MCF 10A (cell line): Measurements from ENCODE around the gene ARPC4. TPM values are rescaled to one million over a fixed set of nuclear protein-coding genes. Genes with fewer than 3 reads are reported as not detected.
A peak's percentile ranks its signal among the peaks of the same experiment; 100 is the strongest.

Source experiments
- BruUV-seq: library from RNA; stranded (reverse); fragments of 400-500 nt; replicated peaks from 2 replicates; lab custom pipeline; 2021; lab: Mats Ljungman, UMichigan
- CTCF ChIA-PET: fragments of 300-600 bp; sonication (Branson Sonifier 250); formaldehyde crosslinking; extraction: SDS; loops from one replicate; lab custom pipeline; 2021; ENCODE audit warnings: antibody characterized with exemption, inconsistent platforms; lab: Yijun Ruan, JAX
- POLR2A ChIA-PET: fragments of 300-600, 350-650 bp; sonication (Branson Sonifier 250); formaldehyde crosslinking; extraction: SDS; loops from one replicate; lab custom pipeline; 2020; ENCODE audit warnings: antibody characterized with exemption, inconsistent platforms; lab: Yijun Ruan, JAX
- DNase-seq: peaks from one replicate; pipeline ENCODE4 v3.0.0-alpha.2; 2018; ENCODE audit not compliant: unreplicated experiment
- H3K27ac Mint-ChIP-seq: one replicate; pipeline ENCODE4 v1.8.0; 2022; ENCODE audit warnings: mild to moderate bottlenecking, low read depth, mixed read lengths; ENCODE audit not compliant: unreplicated experiment
- H3K27me3 Mint-ChIP-seq: one replicate; pipeline ENCODE4 v1.8.0; 2022; ENCODE audit warnings: mixed read lengths; ENCODE audit not compliant: insufficient read depth, unreplicated experiment
- H3K36me3 Mint-ChIP-seq: one replicate; pipeline ENCODE4 v1.8.0; 2022; ENCODE audit warnings: mild to moderate bottlenecking, moderate library complexity, mixed read lengths; ENCODE audit not compliant: insufficient read depth, unreplicated experiment
- H3K4me1 Mint-ChIP-seq: one replicate; pipeline ENCODE4 v1.8.0; 2022; ENCODE audit warnings: mixed read lengths; ENCODE audit not compliant: insufficient read depth, unreplicated experiment
- H3K4me3 Mint-ChIP-seq: one replicate; pipeline ENCODE4 v1.8.0; 2022; ENCODE audit warnings: mild to moderate bottlenecking, moderate library complexity, mixed read lengths; ENCODE audit not compliant: unreplicated experiment
- H3K9me3 Mint-ChIP-seq: one replicate; pipeline ENCODE4 v1.8.0; 2022; ENCODE audit warnings: mixed read lengths; ENCODE audit not compliant: unreplicated experiment
- CTCF ChIP-seq: fragments of 200-600 bp; IDR thresholded peaks from one replicate; pipeline ENCODE4 v1.8.0; 2022; ENCODE audit warnings: antibody characterized with exemption, mild to moderate bottlenecking; ENCODE audit not compliant: unreplicated experiment
- intact Hi-C: fragments of 100-400 bp; cut with micrococcal nuclease; formaldehyde crosslinking; loops from 2 replicates; pipeline ENCODE4 v1.14.1; 2022
- total RNA-seq: library from RNA; stranded (reverse); gene quantifications from 2 replicates; pipeline ENCODE4 v1.2.3, GENCODE V29; 2022

ARPC4 gene
- total RNA-seq, 1 experiment from 2014 or later, result 122 TPM

GRCh38 chr3:9817436-9817835 lies 24.6 kb downstream of the ARPC4 start:
- DNase-seq, result peak; percentile 16
- intact Hi-C loops, result no loop called here
- CTCF ChIA-PET, result interaction anchor here (0.6 to 0.9 kb wide), 3 partner anchors 11 to 129 kb away, joined by 3 read pairs; no protein-coding TSS in a partner anchor

GRCh38 chr3:9818666-9819335 lies 25.9 kb downstream of the ARPC4 start:
- no TSS peak for BruUV-seq
- CTCF ChIA-PET, result interaction anchor here (0.6 to 1.3 kb wide), 2 partner anchors 105 to 128 kb away, joined by 3 to 4 read pairs; no protein-coding TSS in a partner anchor
- intact Hi-C loops, result no loop called here
- H3K4me1 Mint-ChIP-seq, result no peaks in the 10 kb centered on the region
- DNase-seq, result no peak
- POLR2A ChIA-PET, result interaction anchor here (1.1 to 1.4 kb wide), 3 partner anchors 10 to 93 kb away, joined by 3 to 4 read pairs (median 3); no protein-coding TSS in a partner anchor
- H3K4me3 Mint-ChIP-seq, result no peak overlapping the region
- no peak for TF ChIP-seq CTCF
- no peaks in the 10 kb centered on the region for H3K9me3 Mint-ChIP-seq
- H3K27me3 Mint-ChIP-seq, result no peaks in the 10 kb centered on the region
- no peaks in the 10 kb centered on the region for H3K36me3 Mint-ChIP-seq
- no peak overlapping the region for H3K27ac Mint-ChIP-seq

More at GRCh38 chr3:9817436-9817835, 24.6 kb downstream of the ARPC4 start:
- Mint-ChIP-seq H3K27me3 (no peaks in the 10 kb centered on the region), H3K27ac (no peak overlapping the region), H3K36me3 (no peaks in the 10 kb centered on the region), H3K9me3 (no peaks in the 10 kb centered on the region), H3K4me1 (no peaks in the 10 kb centered on the region), H3K4me3 (no peak overlapping the region)
- POLR2A ChIA-PET, result interaction anchor here (1.1 kb wide), 1 partner anchor 11 kb away, joined by 4 read pairs; no protein-coding TSS in a partner anchor
- no peak for TF ChIP-seq CTCF
- BruUV-seq, result no TSS peak

GRCh38 chr3:9820543-9820942 lies 27.7 kb downstream of the ARPC4 start:
- H3K4me3 Mint-ChIP-seq, result no peak overlapping the region
- no peaks in the 10 kb centered on the region for H3K27me3 Mint-ChIP-seq
- H3K4me1 Mint-ChIP-seq, result no peaks in the 10 kb centered on the region
- ChIA-PET CTCF (no interaction called here), POLR2A (interaction anchor here (1.4 kb wide), 1 partner anchor 92 kb away, joined by 3 read pairs; no protein-coding TSS in a partner anchor)
- intact Hi-C loops, result no loop called here
- no peak for DNase-seq
- TF ChIP-seq CTCF, result no peak
- no TSS peak for BruUV-seq
- no peaks in the 10 kb centered on the region for H3K36me3 Mint-ChIP-seq
- no peaks in the 10 kb centered on the region for H3K9me3 Mint-ChIP-seq
- no peak overlapping the region for H3K27ac Mint-ChIP-seq

- CTCF ChIA-PET, result interaction anchor here (0.7 to 1.3 kb wide), 3 partner anchors 9 to 93 kb away, joined by 3 read pairs; no protein-coding TSS in a partner anchor
- TF ChIP-seq CTCF, result peak; percentile 36
- peak; percentile 30 for DNase-seq
- no peaks in the 10 kb centered on the region for H3K36me3 Mint-ChIP-seq
- POLR2A ChIA-PET, result interaction anchor here (0.8 kb wide), 1 partner anchor 19 kb away, joined by 3 read pairs; no protein-coding TSS in a partner anchor
- no peak overlapping the region for H3K4me3 Mint-ChIP-seq
- BruUV-seq, result no TSS peak
- no peaks in the 10 kb centered on the region for H3K27me3 Mint-ChIP-seq
- intact Hi-C loops, result no loop called here
- H3K4me1 Mint-ChIP-seq, result no peaks in the 10 kb centered on the region
- H3K9me3 Mint-ChIP-seq, result no peaks in the 10 kb centered on the region
- no peak overlapping the region for H3K27ac Mint-ChIP-seq
These were observed 28.1 kb downstream of the ARPC4 start for GRCh38 chr3:9820946-9821345.
